GM12865 (cell line): Measurements from ENCODE around the gene CNTNAP2.

ENCODE experiments used
- DNase-seq: peaks from one replicate; pipeline ENCODE4 v3.0.0; 2010; ENCODE audit warnings: low read depth
- H3K4me3 ChIP-seq: 2 replicates; pipeline ENCODE4 v1.5.1; 2011; ENCODE audit warnings: mild to moderate bottlenecking, low read depth, low read length, control low read depth
- CTCF ChIP-seq: IDR thresholded peaks from 2 replicates; pipeline ENCODE4 v1.5.1; 2011; ENCODE audit warnings: low read length, control low read depth, low read depth, inconsistent platforms; ENCODE audit not compliant: insufficient read depth; ENCODE audit errors: missing control alignments

Gene CNTNAP2

GRCh38 chr7:147136352-147136751, 1019.8 kb downstream of the CNTNAP2 start:
- no peak for TF ChIP-seq CTCF
- no peak overlapping the region for H3K4me3 ChIP-seq

GRCh38 chr7:147145194-147145593, 1028.6 kb downstream of the CNTNAP2 start:
- TF ChIP-seq CTCF: no peak
- no peak for DNase-seq
- H3K4me3 ChIP-seq: no peak overlapping the region

More at GRCh38 chr7:147136352-147136751, 1019.8 kb downstream of the CNTNAP2 start:
- DNase-seq: no peak

- no peak for TF ChIP-seq CTCF
- H3K4me3 ChIP-seq: no peak overlapping the region
- DNase-seq: no peak
These were observed 1029.6 kb downstream of the CNTNAP2 start for GRCh38 chr7:147146169-147146568.

- DNase-seq: no peak
- H3K4me3 ChIP-seq: no peak overlapping the region
- no peak for TF ChIP-seq CTCF
These were observed 1035.1 kb downstream of the CNTNAP2 start for GRCh38 chr7:147151661-147152060.

- TF ChIP-seq CTCF: no peak
- DNase-seq: no peak
- no peak overlapping the region for H3K4me3 ChIP-seq
These were observed 1037.0 kb downstream of the CNTNAP2 start for GRCh38 chr7:147153571-147153970.

- no peak overlapping the region for H3K4me3 ChIP-seq
- no peak for TF ChIP-seq CTCF
- no peak for DNase-seq
These were observed 1044.8 kb downstream of the CNTNAP2 start for GRCh38 chr7:147161405-147161804.

- no peak for DNase-seq
- no peak for TF ChIP-seq CTCF
- no peak overlapping the region for H3K4me3 ChIP-seq
These were observed 1053.9 kb downstream of the CNTNAP2 start for GRCh38 chr7:147170341-147171012.
